ENCODE measurements around the gene DHTKD1.
"Not testable (repeated sequence)": the region's sequence is repeated elsewhere in the genome, so short reads cannot be mapped to it uniquely, and the experiment has no call there.

- not testable (repeated sequence) for TF ChIP-seq POLR2A, POLR2AphosphoS5 (IDR thresholded peaks at IDR 0.05; ENCODE audit: low read depth, low read length)
These were observed 102.8 kb downstream of the DHTKD1 start for GRCh38 chr10:12171512-12171911.
